ENCODE results near the gene CFAP73. TPM values are rescaled to one million over a fixed set of nuclear protein-coding genes. Genes with fewer than 3 reads are reported as not detected.

CFAP73 gene
- total RNA-seq, 1 donor from 2014 or later = not detected

GRCh38 chr12:113158439-113159203, 9.1 kb downstream of the CFAP73 start:
- no peak for DNase-seq (ENCODE audit: low spot score)
- intact Hi-C loops (cut with DNase I) = no loop called here

GRCh38 chr12:113159937-113160336, 10.4 kb downstream of the CFAP73 start:
- intact Hi-C loops (cut with DNase I) = no loop called here
- DNase-seq (ENCODE audit: low spot score) = no peak

GRCh38 chr12:113161415-113162016, 12.0 kb downstream of the CFAP73 start:
- intact Hi-C loops (cut with DNase I) = no loop called here
- DNase-seq (ENCODE audit: low spot score) = no peak

- intact Hi-C loops (cut with DNase I) = no loop called here
- DNase-seq (ENCODE audit: low spot score) = no peak
Measured at GRCh38 chr12:113162102-113163029, 12.8 kb downstream of the CFAP73 start.

GRCh38 chr12:113163030-113163360, 13.5 kb downstream of the CFAP73 start:
- intact Hi-C loops (cut with DNase I) = no loop called here
- no peak for DNase-seq (ENCODE audit: low spot score)

DNA sequence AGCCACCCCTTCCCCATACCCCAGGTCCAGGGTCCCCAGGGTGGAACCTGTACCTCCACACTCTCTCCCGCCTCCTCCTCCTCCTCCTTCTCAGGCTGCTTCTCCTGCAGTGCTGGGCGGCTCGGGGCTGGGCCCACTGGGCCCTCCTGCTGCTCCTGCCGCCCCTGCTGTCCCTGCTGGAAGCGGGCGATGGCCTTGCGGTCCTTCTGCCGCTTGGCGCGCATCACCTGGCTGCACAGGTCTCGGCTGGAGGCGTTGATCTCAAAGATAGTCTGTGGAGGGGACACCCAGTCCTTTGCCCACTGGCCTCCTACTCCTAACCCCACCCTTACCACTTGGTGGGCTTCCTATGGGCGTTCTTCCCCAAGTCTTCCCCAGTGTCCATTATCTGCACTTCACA, 14.5 kb downstream of the CFAP73 start:
- DNase-seq (ENCODE audit: low spot score) = no peak
- intact Hi-C loops (cut with DNase I) = no loop called here

GRCh38 chr12:113165521-113166450, 16.3 kb downstream of the CFAP73 start:
- no peak for DNase-seq (ENCODE audit: low spot score)
- intact Hi-C loops (cut with DNase I) = no loop called here

GRCh38 chr12:113167868-113168267, 18.3 kb downstream of the CFAP73 start:
- intact Hi-C loops (cut with DNase I) = no loop called here
- no peak for DNase-seq (ENCODE audit: low spot score)

DNA sequence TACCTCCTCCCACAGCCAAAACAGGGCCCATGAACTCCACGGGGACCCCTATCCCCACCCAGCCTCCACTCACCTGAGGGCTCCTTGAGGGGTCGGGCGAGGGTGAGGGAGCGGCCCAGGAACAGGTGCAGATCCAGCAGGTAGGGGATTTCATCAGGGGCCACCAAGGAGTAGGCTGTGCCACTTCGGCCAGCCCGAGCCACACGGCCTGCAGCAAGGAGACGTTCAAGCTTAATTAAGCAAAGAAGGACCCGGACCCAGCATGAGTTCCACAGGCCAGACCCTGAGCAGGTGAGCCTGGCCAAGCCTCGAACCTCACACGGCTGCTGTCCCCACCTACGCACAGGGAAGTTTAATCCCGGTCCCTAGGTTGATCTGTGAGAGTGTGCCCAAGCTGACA, 20.2 kb downstream of the CFAP73 start:
- intact Hi-C loops (cut with DNase I) = no loop called here
- no peak for DNase-seq (ENCODE audit: low spot score)

DNA sequence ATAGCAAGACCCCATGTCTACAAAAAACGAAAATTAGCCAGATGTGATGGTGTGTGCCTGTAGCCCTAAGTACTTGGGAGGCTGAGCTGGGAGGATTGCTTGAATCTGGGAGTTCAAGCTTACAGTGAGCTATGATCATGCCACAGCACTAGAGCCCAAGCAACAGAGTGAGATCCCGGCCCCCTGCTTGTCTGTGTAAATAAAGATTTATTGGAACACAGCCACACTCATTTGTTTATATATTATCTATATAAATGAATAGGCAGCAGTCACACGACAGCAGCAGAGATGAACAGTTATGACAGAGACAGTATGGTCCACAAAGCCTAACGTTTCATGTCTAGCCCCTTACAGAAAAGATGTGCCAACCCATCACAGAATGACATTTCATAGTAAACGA, 20.9 kb downstream of the CFAP73 start:
- intact Hi-C loops (cut with DNase I) = no loop called here
- no peak for DNase-seq (ENCODE audit: low spot score)

- intact Hi-C loops (cut with DNase I) = no loop called here
Measured at GRCh38 chr12:113170926-113171325, 21.4 kb downstream of the CFAP73 start.

DNA sequence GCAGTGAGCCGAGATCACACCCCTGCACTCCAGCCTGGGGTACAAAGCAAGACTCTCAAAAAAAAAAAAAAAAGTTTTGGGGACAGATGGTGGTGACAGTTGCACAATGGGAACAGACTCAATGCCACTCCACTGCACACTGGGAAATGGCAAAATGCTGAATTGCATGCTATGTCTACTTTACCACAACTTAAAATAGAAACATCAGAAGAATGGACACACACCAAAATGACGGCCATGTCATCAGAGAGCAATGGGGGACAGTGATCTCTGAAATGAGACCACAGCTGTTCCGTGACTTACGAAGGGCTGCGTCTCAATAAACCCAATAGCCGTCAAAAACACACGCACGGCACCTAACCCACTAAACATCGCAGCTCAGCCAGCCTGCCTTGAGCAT, 22.0 kb downstream of the CFAP73 start:
- no peak for DNase-seq (ENCODE audit: low spot score)
- intact Hi-C loops (cut with DNase I) = no loop called here

More at GRCh38 chr12:113170926-113171325, 21.4 kb downstream of the CFAP73 start:
- no peak for DNase-seq (ENCODE audit: low spot score)

DNA sequence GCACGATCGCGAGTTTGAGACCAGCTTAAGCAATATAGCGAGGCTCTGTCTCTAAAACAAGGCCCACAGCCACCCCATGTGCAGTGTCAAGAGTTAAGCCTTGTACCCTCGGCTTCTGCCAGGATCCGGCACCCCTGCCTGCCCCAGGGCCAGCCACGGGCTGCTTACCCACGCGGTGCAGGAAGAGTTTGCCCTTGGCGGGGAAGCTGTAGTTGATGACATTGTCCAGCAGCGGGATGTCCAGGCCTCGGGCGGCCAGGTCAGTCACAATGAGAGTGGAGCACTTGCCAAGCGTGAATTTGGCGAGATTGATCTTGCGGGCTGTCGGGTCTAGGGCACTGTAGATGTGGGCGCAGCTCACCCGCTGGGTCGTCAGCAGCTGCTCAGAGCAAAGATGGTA, 22.7 kb downstream of the CFAP73 start:
- DNase-seq (ENCODE audit: low spot score) = no peak
- intact Hi-C loops (cut with DNase I) = no loop called here

- intact Hi-C loops (cut with DNase I) = no loop called here
Measured at GRCh38 chr12:113173081-113173698, 23.7 kb downstream of the CFAP73 start.

GRCh38 chr12:113174461-113175384, 25.2 kb downstream of the CFAP73 start:
- intact Hi-C loops (cut with DNase I) = loop anchor here (2.0 kb wide), 1 partner anchor 126 kb away; no protein-coding TSS in a partner anchor
- DNase-seq (ENCODE audit: low spot score) = no peak

More at GRCh38 chr12:113173081-113173698, 23.7 kb downstream of the CFAP73 start:
- DNase-seq (ENCODE audit: low spot score) = no peak

- no peak for DNase-seq (ENCODE audit: low spot score)
- intact Hi-C loops (cut with DNase I) = no loop called here
Measured at GRCh38 chr12:113179023-113179422, 29.5 kb downstream of the CFAP73 start.

- intact Hi-C loops (cut with DNase I) = no loop called here
Measured at GRCh38 chr12:113180333-113180732, 30.8 kb downstream of the CFAP73 start.

GRCh38 chr12:113181975-113182374, 32.5 kb downstream of the CFAP73 start:
- no peak for DNase-seq (ENCODE audit: low spot score)
- intact Hi-C loops (cut with DNase I) = no loop called here

More at GRCh38 chr12:113180333-113180732, 30.8 kb downstream of the CFAP73 start:
- no peak for DNase-seq (ENCODE audit: low spot score)

Measured in cardiac septum (tissue), 1 donor.